Measurements from ENCODE around the gene HIC2.
"Not testable (repeated sequence)": the region's sequence is repeated elsewhere in the genome, so short reads cannot be mapped to it uniquely, and the experiment has no call there.

Gene HIC2

DNA sequence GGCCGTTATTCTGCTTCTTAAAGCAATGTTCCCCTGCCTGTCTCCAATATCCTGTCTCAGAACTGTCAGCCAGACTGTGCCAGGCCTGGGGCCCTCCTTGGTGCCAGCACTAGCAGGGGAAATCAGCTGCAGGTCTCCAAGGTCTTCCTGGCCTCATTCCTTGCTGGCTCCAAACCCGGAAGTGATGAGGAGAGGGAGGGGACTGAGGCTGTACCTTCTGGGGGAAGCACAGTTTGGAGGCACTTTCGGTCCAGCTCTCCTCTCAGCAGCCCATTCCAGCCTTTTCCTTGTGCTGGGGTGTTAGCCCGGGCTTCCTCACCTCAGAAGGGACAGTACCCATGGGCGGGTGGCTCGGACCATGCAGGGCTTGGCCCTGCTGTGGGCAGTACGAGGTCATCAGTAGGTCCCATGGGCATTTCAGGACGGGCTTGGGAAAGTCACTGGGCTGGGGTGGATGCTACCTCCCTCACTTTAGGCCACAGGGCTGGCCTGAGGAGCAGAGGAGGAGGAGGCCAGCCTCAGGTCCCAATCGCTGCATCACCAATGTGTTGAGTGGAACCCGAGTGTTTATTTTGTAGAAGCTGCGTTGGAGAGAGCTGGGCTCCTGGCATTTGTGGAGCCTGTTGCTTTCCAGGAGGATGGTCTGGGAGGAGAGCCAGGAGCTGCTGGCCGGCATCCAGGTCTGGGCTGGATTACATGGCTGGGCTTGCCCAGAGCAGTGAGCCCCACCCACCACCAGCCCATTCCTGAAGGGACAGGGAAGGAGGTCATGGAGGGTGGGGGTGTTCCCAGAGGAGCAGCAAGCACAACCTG, 19.0 kb downstream of the HIC2 start:
- not testable (repeated sequence) for DNase-seq

GRCh38 chr22:21438013-21438412, 20.8 kb downstream of the HIC2 start:
- not testable (repeated sequence) for DNase-seq

- not testable (repeated sequence) for DNase-seq
Observed at GRCh38 chr22:21440018-21440636, 23.0 kb downstream of the HIC2 start.

- DNase-seq = not testable (repeated sequence)
Observed at GRCh38 chr22:21440676-21441075, 23.5 kb downstream of the HIC2 start.

DNA sequence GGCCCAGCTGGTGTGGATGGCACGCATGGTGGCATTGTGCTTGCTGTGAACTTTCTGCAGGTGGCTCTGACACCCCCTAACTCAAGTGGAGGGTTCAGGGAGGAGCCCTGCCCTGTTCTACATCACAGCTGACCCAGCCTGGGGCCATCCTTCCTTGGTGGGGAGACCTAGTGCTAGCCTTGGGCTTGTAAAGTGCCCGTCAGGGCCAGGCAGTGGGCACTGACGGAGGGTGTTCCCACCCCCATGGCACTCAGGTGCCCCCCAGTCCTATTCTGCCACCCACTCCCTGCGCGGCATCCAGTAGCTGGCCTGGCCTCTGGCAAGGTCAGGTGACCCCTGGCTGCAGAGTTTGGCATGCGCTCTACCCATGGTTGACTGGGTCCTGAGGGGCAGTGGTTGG, 24.0 kb downstream of the HIC2 start:
- DNase-seq = not testable (repeated sequence)

DNA sequence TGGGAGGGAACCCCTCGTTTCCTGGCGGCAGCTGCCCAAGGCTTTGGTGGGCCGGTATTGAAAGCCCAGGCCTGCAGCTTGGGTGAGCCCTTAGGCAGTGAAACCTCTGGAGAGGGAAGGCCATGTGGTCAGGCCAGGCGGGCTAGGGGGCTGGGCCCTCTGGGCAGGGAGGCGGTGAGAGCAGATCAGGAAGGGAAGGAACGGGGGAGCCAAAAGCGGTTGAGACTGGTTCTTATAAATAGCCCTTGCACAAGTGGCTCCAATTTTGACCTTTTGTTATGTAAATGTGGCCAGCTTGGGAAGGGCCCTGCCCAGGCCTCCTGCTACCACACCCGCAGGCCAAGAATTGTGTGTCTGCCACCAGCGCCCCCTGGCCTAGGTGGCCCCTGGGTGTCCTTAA, 25.0 kb downstream of the HIC2 start:
- DNase-seq = not testable (repeated sequence)

- not testable (repeated sequence) for DNase-seq
Observed at GRCh38 chr22:21442646-21443045, 25.5 kb downstream of the HIC2 start.

GRCh38 chr22:21443057-21443734, 26.0 kb downstream of the HIC2 start:
- no peak for DNase-seq

DNA sequence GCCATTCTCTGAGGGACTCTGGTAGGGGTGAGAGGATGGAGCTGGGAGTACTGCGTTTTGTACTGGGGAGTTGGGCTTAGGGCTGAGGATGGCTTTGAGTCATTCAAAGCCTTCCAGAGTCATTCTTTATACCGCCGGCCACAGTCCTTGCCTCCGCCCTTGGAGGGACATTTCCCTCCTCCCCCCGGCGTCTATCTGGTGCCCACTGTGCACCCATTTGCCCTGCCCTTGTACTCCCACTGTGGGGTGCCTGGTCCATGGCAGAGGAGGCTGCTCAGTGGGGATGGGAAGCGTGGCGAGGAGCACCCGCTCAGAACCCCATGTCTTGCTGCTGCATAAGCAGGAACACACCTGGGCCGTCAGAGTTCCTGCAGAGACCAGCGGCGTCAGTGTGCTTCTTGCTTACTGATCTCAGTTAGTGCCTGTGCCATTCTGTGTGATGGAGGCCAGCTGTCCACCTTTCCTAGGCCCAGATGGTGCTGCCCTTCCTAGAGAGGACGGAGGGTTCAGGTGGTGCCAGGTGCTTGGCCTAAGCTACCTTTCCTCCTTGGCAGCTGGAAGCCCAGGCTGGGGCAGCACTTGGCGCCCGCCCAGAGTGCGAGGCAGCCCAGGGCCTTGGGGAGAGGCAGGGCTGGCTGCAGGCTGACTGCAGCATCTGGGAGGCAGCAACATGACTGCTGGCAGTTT, 26.7 kb downstream of the HIC2 start:
- DNase-seq = no peak

DNA sequence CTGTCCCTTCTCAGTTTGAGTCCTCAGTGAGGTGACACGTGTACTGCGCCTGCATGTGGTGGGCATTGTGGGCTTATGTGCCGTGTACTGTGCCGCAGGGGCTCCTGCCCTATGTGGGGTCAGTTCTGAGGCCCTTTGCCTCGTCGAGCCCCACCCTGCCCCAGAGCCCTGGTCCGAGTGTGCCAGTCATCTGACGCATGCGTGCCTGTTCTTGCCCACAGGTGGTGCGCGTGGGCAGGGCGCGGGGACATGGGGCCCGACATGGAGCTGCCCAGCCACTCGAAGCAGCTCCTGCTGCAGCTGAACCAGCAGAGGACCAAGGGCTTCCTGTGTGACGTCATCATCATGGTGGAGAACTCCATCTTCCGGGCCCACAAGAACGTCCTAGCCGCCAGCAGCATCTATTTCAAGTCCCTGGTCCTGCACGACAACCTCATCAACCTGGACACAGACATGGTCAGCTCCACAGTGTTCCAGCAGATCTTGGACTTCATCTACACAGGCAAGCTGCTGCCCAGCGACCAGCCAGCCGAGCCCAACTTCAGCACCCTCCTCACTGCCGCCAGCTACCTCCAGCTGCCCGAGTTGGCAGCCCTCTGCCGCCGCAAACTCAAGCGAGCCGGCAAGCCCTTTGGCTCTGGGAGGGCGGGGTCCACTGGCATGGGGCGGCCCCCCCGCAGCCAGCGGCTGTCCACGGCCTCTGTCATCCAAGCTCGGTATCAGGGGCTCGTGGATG, 27.7 kb downstream of the HIC2 start:
- no peak for DNase-seq

DNA sequence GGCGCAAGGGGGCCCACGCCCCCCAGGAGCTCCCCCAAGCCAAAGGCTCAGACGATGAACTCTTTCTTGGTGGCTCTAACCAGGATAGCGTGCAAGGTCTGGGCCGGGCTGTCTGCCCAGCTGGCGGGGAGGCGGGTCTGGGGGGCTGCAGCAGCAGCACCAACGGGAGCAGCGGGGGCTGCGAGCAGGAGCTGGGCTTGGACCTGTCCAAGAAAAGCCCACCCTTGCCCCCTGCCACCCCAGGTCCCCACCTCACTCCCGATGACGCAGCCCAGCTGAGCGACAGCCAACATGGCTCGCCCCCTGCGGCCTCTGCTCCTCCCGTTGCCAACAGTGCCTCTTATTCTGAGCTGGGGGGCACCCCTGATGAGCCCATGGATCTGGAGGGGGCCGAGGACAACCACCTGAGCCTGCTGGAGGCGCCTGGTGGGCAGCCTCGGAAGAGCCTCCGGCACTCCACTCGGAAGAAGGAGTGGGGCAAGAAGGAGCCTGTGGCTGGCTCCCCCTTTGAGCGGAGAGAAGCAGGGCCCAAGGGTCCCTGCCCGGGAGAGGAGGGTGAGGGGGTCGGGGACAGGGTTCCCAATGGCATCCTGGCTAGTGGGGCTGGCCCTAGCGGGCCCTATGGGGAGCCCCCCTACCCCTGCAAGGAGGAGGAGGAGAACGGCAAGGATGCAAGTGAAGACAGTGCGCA, 28.4 kb downstream of the HIC2 start:
- no peak for DNase-seq

DNA sequence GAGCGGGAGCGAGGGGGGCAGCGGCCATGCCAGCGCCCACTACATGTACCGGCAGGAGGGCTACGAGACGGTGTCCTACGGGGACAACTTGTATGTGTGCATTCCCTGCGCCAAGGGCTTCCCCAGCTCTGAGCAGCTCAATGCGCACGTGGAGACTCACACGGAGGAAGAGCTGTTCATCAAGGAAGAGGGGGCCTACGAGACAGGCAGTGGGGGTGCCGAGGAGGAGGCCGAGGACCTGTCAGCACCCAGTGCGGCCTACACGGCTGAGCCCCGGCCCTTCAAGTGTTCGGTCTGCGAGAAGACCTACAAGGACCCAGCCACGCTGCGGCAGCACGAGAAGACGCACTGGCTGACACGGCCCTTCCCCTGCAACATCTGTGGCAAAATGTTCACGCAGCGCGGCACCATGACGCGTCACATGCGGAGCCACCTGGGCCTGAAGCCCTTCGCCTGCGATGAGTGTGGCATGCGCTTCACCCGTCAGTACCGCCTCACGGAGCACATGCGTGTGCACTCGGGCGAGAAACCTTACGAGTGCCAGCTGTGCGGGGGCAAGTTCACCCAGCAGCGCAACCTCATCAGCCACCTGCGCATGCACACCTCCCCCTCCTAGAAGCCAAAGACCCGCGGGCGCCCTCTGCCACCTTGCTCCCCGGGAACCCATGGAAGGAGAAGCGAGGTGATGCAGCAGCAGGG, 29.1 kb downstream of the HIC2 start:
- DNase-seq = no peak

DNA sequence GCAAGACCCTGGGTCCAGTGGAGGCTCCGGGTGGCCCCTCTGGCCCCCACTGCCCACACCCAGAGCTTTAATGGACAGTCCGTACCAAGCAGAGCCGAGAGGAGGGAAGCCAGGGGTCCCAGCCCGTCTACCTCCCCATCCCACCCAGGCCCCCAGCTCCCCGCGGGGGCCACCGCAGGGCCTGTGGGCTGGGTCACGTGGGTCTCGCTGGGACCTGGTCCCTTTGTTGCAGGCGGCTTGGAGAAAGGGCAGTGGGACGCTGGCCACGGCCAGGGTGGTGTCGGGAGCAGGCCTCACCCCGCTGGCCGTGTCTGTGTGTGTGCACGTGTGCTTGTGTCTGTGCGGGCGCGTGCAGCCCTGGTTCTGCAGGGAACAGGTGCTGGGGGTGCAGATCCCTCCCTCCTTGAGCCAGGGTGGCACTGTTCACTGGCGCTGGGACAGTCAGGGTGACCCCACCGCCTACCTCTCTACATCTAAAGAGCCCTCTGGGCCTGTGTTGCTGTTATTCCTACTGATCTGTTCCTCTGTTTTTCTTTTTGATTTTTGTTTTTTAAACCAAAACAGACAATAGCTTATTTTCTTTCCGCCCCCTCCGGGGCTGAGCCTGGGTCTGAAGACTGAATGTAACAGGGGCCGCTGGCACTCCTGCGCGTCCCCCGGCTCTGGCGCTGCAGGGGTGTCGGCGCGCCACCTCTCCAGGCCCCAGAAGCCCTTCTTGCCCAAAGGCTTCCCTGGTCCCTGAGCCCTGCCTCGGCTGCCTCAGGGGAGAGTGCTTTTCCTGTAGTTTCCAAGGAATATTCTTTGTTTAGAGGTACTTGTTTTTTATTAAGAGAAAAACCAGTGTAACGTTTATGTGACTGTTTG, 29.9 kb downstream of the HIC2 start:
- no peak for DNase-seq

GRCh38 chr22:21447694-21448402, 30.7 kb downstream of the HIC2 start:
- DNase-seq = no peak

GRCh38 chr22:21448627-21449416, 31.7 kb downstream of the HIC2 start:
- no peak for DNase-seq

- no peak for DNase-seq
Observed at GRCh38 chr22:21449531-21450319, 32.6 kb downstream of the HIC2 start.

DNA sequence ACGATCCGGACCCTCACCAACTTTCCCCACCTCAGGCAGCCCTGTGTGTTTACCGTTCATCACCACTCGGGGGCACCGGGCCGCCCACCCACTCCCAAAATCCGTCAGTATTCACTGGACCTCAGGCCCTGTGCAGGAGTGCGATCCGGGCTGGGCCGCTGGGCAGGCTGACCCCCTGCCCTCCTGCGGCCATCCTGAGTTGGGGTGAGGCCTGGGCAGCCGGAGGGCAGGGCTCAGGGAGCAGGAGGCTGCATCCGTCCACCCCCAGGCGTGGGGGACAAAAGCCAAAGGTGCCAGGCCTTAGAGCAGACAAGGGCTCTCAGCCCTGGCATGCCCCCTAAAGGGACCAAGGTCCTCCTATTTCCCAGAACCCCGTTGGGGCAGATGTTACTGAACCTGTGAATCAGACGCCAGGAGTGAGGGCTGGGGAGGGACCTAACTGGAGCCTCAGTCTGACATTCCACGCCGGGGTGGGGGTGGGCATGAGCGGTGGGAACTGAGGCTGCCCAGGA, 33.2 kb downstream of the HIC2 start:
- no peak for DNase-seq

Measured in effector CD4-positive, alpha-beta T cell (primary cell).